ENCODE data around the gene PMEPA1. TPM values are rescaled to one million over a fixed set of nuclear protein-coding genes. Genes with fewer than 3 reads are reported as not detected.

The PMEPA1 gene
- total and polyA plus RNA-seq, 2 donors (not counting 3 experiments of a cell fraction or from before 2014, with no cell fraction given), result 31.6 to 33.2 TPM

DNA sequence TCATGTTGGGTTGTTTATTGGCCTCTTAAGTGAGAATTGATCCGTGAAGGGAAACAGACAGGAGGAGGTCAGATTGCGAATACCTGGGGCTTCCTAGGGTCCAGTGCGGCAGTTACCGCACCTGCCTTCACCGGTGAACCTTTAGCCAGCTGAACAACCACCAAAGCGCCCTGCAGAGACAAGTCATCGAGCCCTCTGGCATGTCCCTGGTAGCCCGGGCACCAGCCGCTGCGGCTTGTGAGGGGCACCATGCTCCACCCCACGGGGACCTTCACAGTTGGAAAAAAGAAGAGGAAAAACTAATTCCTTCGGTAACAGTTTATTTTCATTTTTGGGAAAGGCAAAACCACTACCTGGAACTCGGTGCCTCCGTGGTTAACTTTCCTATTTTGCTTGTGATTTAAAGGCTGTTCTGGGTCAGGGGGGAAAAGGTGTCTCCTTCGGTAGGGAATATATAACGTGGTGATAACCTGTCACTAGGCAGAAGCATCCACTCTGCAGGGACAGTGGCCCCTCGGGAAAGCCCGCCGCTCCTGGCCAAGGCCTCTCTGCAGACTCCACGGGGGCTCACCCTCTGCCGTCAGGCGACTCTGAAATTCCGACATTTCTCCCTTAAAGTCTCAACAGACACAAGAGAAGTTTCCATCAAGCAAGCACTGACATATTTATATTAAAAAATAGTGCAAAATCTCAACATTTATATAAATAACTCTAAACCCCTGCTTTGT lies 58.9 kb downstream of the PMEPA1 start:
- DNase-seq (ENCODE audit: low read depth, low spot score) (no peak), FAIRE-seq (no peak)
- Histone ChIP-seq H3K4me1 (ENCODE audit: control insufficient read depth, extremely low read depth, insufficient read depth, low read length) (no peaks in the 10 kb centered on the region), H3K27ac (ENCODE audit: insufficient read depth, low read depth, low read length) (no peak overlapping the region), H2AFZ (ENCODE audit: low read depth, low read length) (no peak overlapping the region), H3K4me2 (ENCODE audit: insufficient read depth, low read length) (no peak overlapping the region), H3K9me1 (replicated peaks; ENCODE audit: control insufficient read depth, extremely low read depth, insufficient read depth, low read length) (no peaks in the 10 kb centered on the region), H3K9ac (replicated peaks; ENCODE audit: extremely low read depth, insufficient read depth, low read length) (no peak overlapping the region), H4K20me1 (replicated peaks; ENCODE audit: control insufficient read depth, extremely low read depth, insufficient read depth, low read length) (no peaks in the 10 kb centered on the region), H3K36me3 (ENCODE audit: control insufficient read depth in 2 of 2, extremely low read depth in 1 of 2, insufficient read depth in 2 of 2, low read length in 2 of 2) (peaks cover 3 to 16% of the 10 kb centered on the region in 2 experiments), H3K27me3 (ENCODE audit: control insufficient read depth in 2 of 2, insufficient read depth in 2 of 2, low read length in 2 of 2) (no peaks in the 10 kb centered on the region), H3K4me3 (replicated peaks in 1 of 3; ENCODE audit: insufficient read depth in 1 of 3, low read depth in 1 of 3, low read length in 3 of 3) (no peak overlapping the region), H3K9me3 (replicated peaks; ENCODE audit: control insufficient read depth, insufficient read depth, low read length) (no peaks in the 10 kb centered on the region), H3K79me2 (ENCODE audit: control insufficient read depth, insufficient read depth, low read length) (no peaks in the 10 kb centered on the region)
- BruUV-seq (replicated peaks), result TSS peak; percentile 18
- POLR2A ChIA-PET, result no interaction called here
- CTCF ChIA-PET, result interaction anchor here (1.0 to 1.1 kb wide), 3 partner anchors 28 to 529 kb away, joined by 3 read pairs; no protein-coding TSS in a partner anchor
- intact Hi-C loops (cut with micrococcal nuclease), result loop anchor here (10.0 kb wide), 1 partner anchor 214 kb away; no protein-coding TSS in a partner anchor
- dilution Hi-C loops (cut with MboI; ENCODE audit: extremely low pct_ligation_motif_present, low sequenced_read_pairs), result no loop called here
- no peak for TF ChIP-seq EZH2 (IDR thresholded peaks at IDR 0.05; ENCODE audit: borderline replicate concordance, low read depth, low read length, severe bottlenecking)
- no peak for TF ChIP-seq POLR2A (IDR thresholded peaks at IDR 0.05; ENCODE audit: low read depth, low read length)
- TF ChIP-seq FOS (IDR thresholded peaks at IDR 0.05; ENCODE audit: borderline replicate concordance, insufficient read depth, low read length), result no peak
- no peak for TF ChIP-seq MYC (IDR thresholded peaks at IDR 0.05; ENCODE audit: low read depth, low read length)
- no peak for TF ChIP-seq CTCF (IDR thresholded peaks at IDR 0.05; ENCODE audit: extremely low read depth in 1 of 2, insufficient read depth in 1 of 2, low read depth in 1 of 2, low read length in 2 of 2)
- TF ChIP-seq JUN (IDR thresholded peaks at IDR 0.05; ENCODE audit: borderline replicate concordance, insufficient read depth, insufficient read length, low read depth), result no peak
- no peak for TF ChIP-seq POLR2AphosphoS5 (IDR thresholded peaks at IDR 0.05; ENCODE audit: insufficient read depth, low read depth, low read length)
- TF ChIP-seq GATA2 (IDR thresholded peaks at IDR 0.05; ENCODE audit: insufficient read depth, insufficient read length, low read depth, low read length), result no peak
- TF ChIP-seq MAX (IDR thresholded peaks at IDR 0.05; ENCODE audit: insufficient read depth, insufficient read length), result no peak

Data from endothelial cell of umbilical vein (primary cell).